RWPE2 (cell line): ENCODE measurements around the gene PRKCD.

ENCODE experiments used
- ATAC-seq: fragments of 200-7000 bp; cut with Tn5 transposase; 3 replicates; pipeline ENCODE4 v1.9.1; 2021; ENCODE audit warnings: low read depth
- DNase-seq: peaks from one replicate; pipeline ENCODE4 v3.0.0-alpha.2; 2020; ENCODE audit warnings: low spot score
- H3K27ac ChIP-seq: fragments of 450-650 bp; 2 replicates; pipeline ENCODE4 v1.5.1; 2017; ENCODE audit warnings: mild to moderate bottlenecking; ENCODE audit not compliant: poor library complexity, severe bottlenecking
- H3K27me3 ChIP-seq: fragments of 250-450 bp; sonication (Bioruptor Pico); 2 replicates; pipeline ENCODE4 v1.5.1; 2021; ENCODE audit warnings: mild to moderate bottlenecking, moderate library complexity; ENCODE audit not compliant: insufficient read depth, poor library complexity, severe bottlenecking
- H3K36me3 ChIP-seq: fragments of 250-450 bp; sonication (Bioruptor Pico); 2 replicates; pipeline ENCODE4 v1.5.1; 2020; ENCODE audit warnings: low read depth, mild to moderate bottlenecking, moderate library complexity
- H3K4me1 ChIP-seq: fragments of 250-450 bp; sonication (Bioruptor Pico); 2 replicates; pipeline ENCODE4 v1.5.1; 2021; ENCODE audit warnings: mild to moderate bottlenecking, moderate library complexity; ENCODE audit not compliant: insufficient read depth, poor library complexity, severe bottlenecking
- H3K4me3 ChIP-seq: fragments of 250-450 bp; sonication (Bioruptor Pico); 2 replicates; pipeline ENCODE4 v1.5.1; 2021; ENCODE audit warnings: mild to moderate bottlenecking, moderate library complexity; ENCODE audit not compliant: severe bottlenecking
- H3K9me3 ChIP-seq: fragments of 250-450 bp; sonication (Bioruptor Pico); 2 replicates; pipeline ENCODE4 v1.5.1; 2021; ENCODE audit warnings: mild to moderate bottlenecking, moderate library complexity; ENCODE audit not compliant: severe bottlenecking
- CTCF ChIP-seq: fragments of 450-650 bp; IDR thresholded peaks from one replicate; pipeline ENCODE4 v1.5.1; 2017; ENCODE audit warnings: mild to moderate bottlenecking, moderate library complexity; ENCODE audit not compliant: poor library complexity, severe bottlenecking

PRKCD gene

DNA sequence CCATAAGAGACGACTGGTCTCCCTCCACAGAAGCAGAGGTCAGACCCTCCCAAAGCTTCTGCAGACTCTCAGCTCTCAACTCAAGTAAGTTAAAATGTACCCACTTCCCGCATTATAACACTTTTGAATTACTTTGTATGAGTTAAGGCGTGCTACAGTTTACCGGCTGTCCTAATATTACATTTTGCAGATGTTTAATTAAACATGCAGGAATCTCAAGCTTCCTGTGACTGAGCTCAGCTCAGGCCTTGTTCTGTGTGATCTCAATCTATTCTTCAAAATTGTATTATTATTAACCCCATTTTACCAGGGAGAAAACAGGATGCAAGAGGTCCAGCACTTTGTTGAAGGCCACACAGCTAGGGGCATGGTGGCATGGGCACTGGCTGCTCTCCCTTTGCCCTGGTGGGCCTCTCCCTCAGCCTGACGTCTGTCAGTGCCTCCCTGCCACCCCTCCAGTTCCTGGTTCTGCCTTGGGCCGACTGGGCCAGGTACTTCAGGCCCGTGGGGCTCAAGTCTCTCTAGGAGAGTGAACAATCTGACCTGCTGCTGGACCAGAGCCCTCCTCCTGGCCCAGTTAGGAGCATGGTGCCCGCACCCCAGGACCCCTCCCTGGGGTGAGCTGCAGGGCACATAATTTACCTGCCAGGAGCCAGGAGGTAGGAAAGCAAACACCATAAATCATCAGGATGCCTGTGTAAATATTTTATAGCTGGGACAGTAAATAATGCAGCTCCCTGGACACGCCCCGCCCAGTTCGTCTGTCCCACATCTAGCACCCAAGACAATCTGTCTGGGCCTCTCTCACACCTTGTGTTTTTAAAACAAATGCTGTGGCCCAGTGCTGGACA, 15.9 kb upstream of the PRKCD start:
- H3K9me3 ChIP-seq = no peaks in the 10 kb centered on the region
- no peaks in the 10 kb centered on the region for H3K27me3 ChIP-seq
- H3K4me3 ChIP-seq = no peak overlapping the region
- ATAC-seq = no peak
- H3K27ac ChIP-seq = no peak overlapping the region
- no peaks in the 10 kb centered on the region for H3K36me3 ChIP-seq
- peaks cover 3% of the 10 kb centered on the region for H3K4me1 ChIP-seq
- no peak for TF ChIP-seq CTCF
- DNase-seq = no peak

DNA sequence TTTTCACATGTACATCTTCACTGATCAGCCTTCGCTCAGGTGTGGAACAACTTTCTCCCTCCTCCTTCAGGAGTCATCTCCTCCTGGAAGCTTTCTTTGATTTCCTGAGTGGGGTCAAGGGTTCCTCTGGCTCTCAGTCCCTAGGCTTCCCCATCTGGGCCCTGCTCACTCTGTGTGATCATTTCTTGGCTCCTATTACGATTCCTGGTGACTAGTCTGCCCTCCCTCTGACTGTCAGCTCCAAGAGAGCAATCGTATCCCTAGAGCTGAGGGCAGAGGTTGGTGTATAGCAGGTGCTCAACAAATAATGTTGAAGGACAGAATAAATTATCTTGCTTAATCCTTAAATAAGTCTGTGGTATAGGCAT, 15.3 kb upstream of the PRKCD start:
- TF ChIP-seq CTCF = no peak
- H3K27ac ChIP-seq = no peak overlapping the region
- H3K4me1 ChIP-seq = peaks cover 9% of the 10 kb centered on the region
- DNase-seq (no peak), ATAC-seq (no peak)
- no peaks in the 10 kb centered on the region for H3K27me3 ChIP-seq
- no peaks in the 10 kb centered on the region for H3K9me3 ChIP-seq
- no peaks in the 10 kb centered on the region for H3K36me3 ChIP-seq
- H3K4me3 ChIP-seq = no peak overlapping the region

GRCh38 chr3:53146319-53146891, 14.6 kb upstream of the PRKCD start:
- no peak for ATAC-seq
- H3K36me3 ChIP-seq = no peaks in the 10 kb centered on the region
- no peak for DNase-seq
- H3K9me3 ChIP-seq = no peaks in the 10 kb centered on the region
- peaks cover 11% of the 10 kb centered on the region for H3K4me1 ChIP-seq
- no peaks in the 10 kb centered on the region for H3K27me3 ChIP-seq
- TF ChIP-seq CTCF = no peak
- no peak overlapping the region for H3K4me3 ChIP-seq
- H3K27ac ChIP-seq = no peak overlapping the region

GRCh38 chr3:53147151-53147902, 13.7 kb upstream of the PRKCD start:
- H3K36me3 ChIP-seq = no peaks in the 10 kb centered on the region
- DNase-seq (no peak), ATAC-seq (no peak)
- TF ChIP-seq CTCF = no peak
- H3K4me3 ChIP-seq = no peak overlapping the region
- H3K27me3 ChIP-seq = no peaks in the 10 kb centered on the region
- no peaks in the 10 kb centered on the region for H3K9me3 ChIP-seq
- peaks cover 11% of the 10 kb centered on the region for H3K4me1 ChIP-seq
- no peak overlapping the region for H3K27ac ChIP-seq
